ENCODE measurements around the gene HLCS. TPM values are rescaled to one million over a fixed set of nuclear protein-coding genes. Genes with fewer than 3 reads are reported as not detected.
"Not testable (repeated sequence)": the region's sequence is repeated elsewhere in the genome, so short reads cannot be mapped to it uniquely, and the experiment has no call there.

HLCS gene
- total RNA-seq, 1 experiment from 2014 or later = 55.9 TPM

DNA sequence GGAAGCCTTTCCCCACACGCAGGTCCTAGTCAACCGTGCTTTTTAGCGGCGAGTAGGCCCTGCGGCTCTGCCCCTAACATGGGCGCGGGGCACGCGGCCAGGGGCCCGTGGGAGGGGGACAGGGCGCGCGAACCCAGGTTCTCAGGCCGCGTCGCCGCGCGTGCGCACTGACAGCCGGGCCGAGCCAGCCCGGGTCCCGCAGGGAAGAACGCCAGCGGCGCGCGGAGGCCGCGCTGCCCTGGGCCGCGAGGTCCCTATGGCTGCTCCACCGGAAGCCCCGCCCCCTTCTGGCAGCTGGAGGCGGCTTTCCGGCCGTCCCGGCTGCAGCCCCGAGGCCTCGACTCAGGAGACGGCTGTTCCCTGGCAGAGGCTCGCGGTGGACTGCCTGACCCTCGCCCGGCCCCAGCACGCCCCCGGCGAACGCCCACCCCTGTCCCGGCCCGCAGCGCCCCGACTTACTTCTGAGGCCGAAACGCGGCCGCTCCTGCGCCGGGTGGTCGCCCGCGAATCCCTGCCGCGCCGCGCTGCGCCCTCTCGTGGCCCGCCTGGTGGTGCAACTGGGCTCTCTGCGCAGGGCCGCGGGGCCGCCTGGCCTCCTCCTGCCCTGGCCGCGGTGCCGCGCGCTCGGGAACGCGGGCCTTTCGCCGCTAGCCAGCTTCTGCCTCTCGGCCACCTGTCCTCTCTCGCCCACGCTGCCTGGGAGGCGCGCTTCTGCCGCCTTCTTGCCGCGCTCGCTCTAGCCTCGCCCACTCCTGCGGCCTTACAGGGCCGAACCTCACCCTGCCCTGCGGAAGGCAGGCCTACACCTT, 23.4 kb upstream of the HLCS start:
- peaks cover 15% of the 10 kb centered on the region for H3K4me1 ChIP-seq (ENCODE audit: low read length)
- H3K9ac ChIP-seq (ENCODE audit: low read length) = peak overlapping the region; percentile 83
- no peaks in the 10 kb centered on the region for H4K20me1 ChIP-seq (ENCODE audit: insufficient read depth, low read depth, low read length)
- no peaks in the 10 kb centered on the region for H3K36me3 ChIP-seq (ENCODE audit: insufficient read depth, low read length)
- H2AFZ ChIP-seq (ENCODE audit: low read length) = peak overlapping the region; percentile 97
- no peaks in the 10 kb centered on the region for H3K27me3 ChIP-seq (ENCODE audit: low read length)
- H3K9me3 ChIP-seq (ENCODE audit: low read length) = no peaks in the 10 kb centered on the region
- H3K4me3 ChIP-seq (ENCODE audit: low read length) = peak overlapping the region; percentile 74
- no peaks in the 10 kb centered on the region for H3K9me2 ChIP-seq (replicated peaks; ENCODE audit: insufficient read depth, low read length)
- H3K27ac ChIP-seq (ENCODE audit: low read length) = no peak overlapping the region
- DNase-seq = peak; percentile 95
- H3K79me2 ChIP-seq (ENCODE audit: low read length) = no peaks in the 10 kb centered on the region
- peak overlapping the region; percentile 85 for H3K4me2 ChIP-seq (ENCODE audit: low read depth, low read length, poor library complexity, severe bottlenecking)

DNA sequence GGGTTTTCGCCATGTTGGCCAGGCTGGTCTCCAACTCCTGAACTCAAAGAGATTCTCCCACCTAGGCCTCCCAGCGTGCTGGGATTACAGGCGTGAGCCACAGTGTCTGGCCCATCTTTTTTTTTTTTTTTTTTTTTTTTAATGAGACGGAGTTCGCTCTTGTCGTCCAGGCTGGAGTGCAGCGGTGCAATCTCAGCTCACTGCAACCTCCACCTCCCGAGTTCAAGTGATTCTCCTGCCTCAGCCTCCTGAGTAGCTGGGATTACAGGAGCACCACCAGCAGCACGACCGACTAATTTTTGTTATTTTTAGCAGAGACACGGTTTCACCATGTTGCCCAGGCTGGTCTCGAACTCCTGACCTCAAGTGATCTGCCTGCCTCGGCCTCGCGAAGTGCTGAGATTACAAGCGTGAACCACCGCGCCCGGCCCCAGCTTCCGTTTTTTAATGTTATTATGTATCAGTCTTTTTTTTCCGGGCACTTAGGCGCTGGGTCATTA, 22.8 kb upstream of the HLCS start:
- H4K20me1 ChIP-seq (ENCODE audit: insufficient read depth, low read depth, low read length); H3K27ac ChIP-seq (ENCODE audit: low read length); DNase-seq; H3K36me3 ChIP-seq (ENCODE audit: insufficient read depth, low read length); H3K9me2 ChIP-seq (replicated peaks; ENCODE audit: insufficient read depth, low read length); H3K27me3 ChIP-seq (ENCODE audit: low read length); H3K9me3 ChIP-seq (ENCODE audit: low read length); H3K79me2 ChIP-seq (ENCODE audit: low read length): not testable (repeated sequence)
- Histone ChIP-seq H3K9ac (ENCODE audit: low read length) (peak overlapping the region; percentile 83), H3K4me1 (ENCODE audit: low read length) (peaks cover 15% of the 10 kb centered on the region), H3K4me2 (ENCODE audit: low read depth, low read length, poor library complexity, severe bottlenecking) (peak overlapping the region; percentile 85), H2AFZ (ENCODE audit: low read length) (peak overlapping the region; percentile 97), H3K4me3 (ENCODE audit: low read length) (peak overlapping the region; percentile 74; the same call in 1 of the 2 replicates)

DNA sequence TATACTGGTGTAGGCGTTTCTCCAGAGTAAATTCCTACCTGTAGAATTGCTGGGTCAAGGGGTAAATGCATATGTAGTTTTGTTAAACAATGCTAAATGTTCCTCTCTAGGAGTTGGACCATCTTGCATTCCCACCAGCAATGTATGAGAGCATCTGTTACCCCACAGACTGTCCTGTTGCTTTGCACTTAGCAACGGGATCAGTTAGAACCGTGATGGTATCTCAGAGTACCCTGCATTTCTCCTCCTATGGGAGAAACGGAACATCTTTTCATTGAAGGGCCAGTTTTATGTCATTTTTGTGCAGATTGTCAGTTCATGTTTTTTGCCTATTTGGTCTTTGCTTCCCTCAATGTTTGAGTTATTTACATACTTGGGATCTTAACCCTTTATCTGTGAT, 22.1 kb upstream of the HLCS start:
- no peaks in the 10 kb centered on the region for H4K20me1 ChIP-seq (ENCODE audit: insufficient read depth, low read depth, low read length)
- no peak overlapping the region for H3K4me2 ChIP-seq (ENCODE audit: low read depth, low read length, poor library complexity, severe bottlenecking)
- H3K36me3 ChIP-seq (ENCODE audit: insufficient read depth, low read length) = no peaks in the 10 kb centered on the region
- no peak overlapping the region for H2AFZ ChIP-seq (ENCODE audit: low read length)
- no peaks in the 10 kb centered on the region for H3K9me2 ChIP-seq (replicated peaks; ENCODE audit: insufficient read depth, low read length)
- no peak overlapping the region for H3K27ac ChIP-seq (ENCODE audit: low read length)
- H3K9ac ChIP-seq (ENCODE audit: low read length) = no peak overlapping the region
- H3K9me3 ChIP-seq (ENCODE audit: low read length) = no peaks in the 10 kb centered on the region
- no peaks in the 10 kb centered on the region for H3K27me3 ChIP-seq (ENCODE audit: low read length)
- H3K79me2 ChIP-seq (ENCODE audit: low read length) = no peaks in the 10 kb centered on the region
- no peak for DNase-seq
- H3K4me3 ChIP-seq (ENCODE audit: low read length) = no peak overlapping the region
- H3K4me1 ChIP-seq (ENCODE audit: low read length) = peaks cover 15% of the 10 kb centered on the region

DNA sequence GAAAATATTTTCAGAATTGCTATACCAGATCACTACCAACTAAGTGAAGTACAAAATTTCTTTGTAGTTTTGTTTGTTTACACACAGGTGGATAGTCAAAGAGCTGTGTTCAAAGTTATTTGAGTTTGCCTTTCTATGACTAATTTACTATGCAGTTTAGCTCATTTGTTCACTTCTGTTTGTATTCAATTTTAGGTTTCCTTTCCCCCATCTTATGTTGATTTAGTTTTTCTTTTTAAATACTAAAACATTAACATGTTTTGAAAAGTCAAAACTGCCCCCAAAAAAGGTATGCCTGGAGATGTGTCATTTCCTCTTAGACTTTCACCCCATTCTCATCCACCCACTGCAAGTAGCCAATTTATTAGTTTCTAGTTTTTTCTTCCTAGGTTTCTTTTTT, 21.4 kb upstream of the HLCS start:
- no peaks in the 10 kb centered on the region for H3K27me3 ChIP-seq (ENCODE audit: low read length)
- no peak overlapping the region for H3K9ac ChIP-seq (ENCODE audit: low read length)
- H2AFZ ChIP-seq (ENCODE audit: low read length) = no peak overlapping the region
- no peak overlapping the region for H3K27ac ChIP-seq (ENCODE audit: low read length)
- H3K9me2 ChIP-seq (replicated peaks; ENCODE audit: insufficient read depth, low read length) = no peaks in the 10 kb centered on the region
- peaks cover 15% of the 10 kb centered on the region for H3K4me1 ChIP-seq (ENCODE audit: low read length)
- DNase-seq = no peak
- H3K9me3 ChIP-seq (ENCODE audit: low read length) = no peaks in the 10 kb centered on the region
- H3K4me3 ChIP-seq (ENCODE audit: low read length) = no peak overlapping the region
- H4K20me1 ChIP-seq (ENCODE audit: insufficient read depth, low read depth, low read length) = no peaks in the 10 kb centered on the region
- H3K79me2 ChIP-seq (ENCODE audit: low read length) = no peaks in the 10 kb centered on the region
- no peak overlapping the region for H3K4me2 ChIP-seq (ENCODE audit: low read depth, low read length, poor library complexity, severe bottlenecking)
- H3K36me3 ChIP-seq (ENCODE audit: insufficient read depth, low read length) = no peaks in the 10 kb centered on the region

DNA sequence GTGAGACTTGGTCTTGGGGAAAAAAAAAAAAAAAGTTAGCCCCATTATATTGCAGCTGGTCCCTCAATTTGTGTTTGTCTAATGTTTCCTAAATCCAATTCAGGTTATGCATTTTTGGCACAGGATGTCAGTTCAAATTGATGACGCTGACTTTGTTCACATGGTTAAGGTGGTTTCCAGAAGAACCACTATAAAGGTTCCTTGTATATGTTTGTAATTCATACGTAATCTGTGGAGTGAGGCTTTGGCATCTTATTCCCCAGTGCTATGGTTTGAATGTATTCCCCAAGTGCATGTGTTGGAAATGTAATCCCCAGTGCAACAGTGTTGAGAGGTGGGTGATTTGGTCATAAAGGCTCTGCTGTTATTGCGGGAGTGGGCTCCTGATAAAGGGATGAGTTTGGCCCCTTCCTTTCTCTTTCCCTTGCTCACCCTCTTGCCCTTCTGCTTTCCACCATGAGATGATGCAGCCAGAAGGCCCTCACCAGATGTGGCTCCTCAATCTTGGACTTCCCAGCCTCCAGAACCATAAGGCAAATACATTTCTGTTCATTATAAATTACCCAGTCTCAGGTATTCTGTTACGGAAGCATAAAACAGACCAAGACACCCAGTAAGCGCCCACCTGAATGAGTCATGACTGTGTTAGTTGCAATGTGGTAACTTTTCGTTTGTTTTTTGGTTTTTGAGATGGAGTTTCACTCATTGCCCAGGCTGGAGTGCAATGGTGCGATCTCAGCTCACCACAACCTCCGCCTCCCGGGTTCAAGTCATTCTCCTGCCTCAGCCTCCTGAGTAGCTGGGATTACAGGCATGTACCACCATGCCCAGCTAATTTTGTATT, 19.5 kb upstream of the HLCS start:
- H3K27me3 ChIP-seq (ENCODE audit: low read length) = 0 out of 2 replicates have a peak, but pooled peaks cover 2% of the 10 kb centered on the region
- no peaks in the 10 kb centered on the region for H3K9me2 ChIP-seq (replicated peaks; ENCODE audit: insufficient read depth, low read length)

DNA sequence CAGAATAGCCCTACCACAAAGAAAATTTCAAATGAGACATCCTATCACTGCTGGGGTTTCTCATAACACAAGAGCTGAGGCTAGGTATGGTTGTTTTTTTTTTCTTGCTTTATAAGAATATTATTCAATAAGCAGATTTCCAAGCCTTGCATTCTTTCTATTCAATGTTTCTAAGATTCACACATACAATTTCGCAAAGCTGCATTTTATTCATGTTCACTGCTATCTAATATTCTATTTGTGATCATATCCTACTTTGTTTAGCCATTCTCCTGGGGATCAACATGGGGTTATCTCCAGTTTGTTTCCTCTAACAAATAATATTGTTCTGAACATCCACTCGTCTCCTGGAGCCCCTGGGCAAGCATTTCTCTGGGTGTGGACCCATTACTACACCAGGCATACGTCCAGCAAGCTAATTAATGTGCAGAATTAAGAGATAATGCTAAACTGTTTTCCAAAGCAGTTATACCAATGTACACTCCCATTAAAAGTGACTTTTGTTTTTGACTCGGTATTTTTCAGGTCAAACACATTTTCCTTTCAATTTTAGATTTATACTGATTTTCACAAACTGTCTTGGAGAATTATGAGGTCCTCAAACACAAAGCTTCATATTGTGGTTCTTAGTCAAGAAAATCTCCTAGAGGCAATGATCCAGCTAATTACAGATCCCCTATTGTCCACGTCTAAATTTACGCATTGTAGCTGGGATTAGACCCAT, 15.7 kb upstream of the HLCS start:
- Histone ChIP-seq H3K79me2 (ENCODE audit: low read length) (no peaks in the 10 kb centered on the region), H3K4me1 (ENCODE audit: low read length) (peaks cover 7% of the 10 kb centered on the region), H3K36me3 (ENCODE audit: insufficient read depth, low read length) (no peaks in the 10 kb centered on the region), H3K4me3 (ENCODE audit: low read length) (no peak overlapping the region), H3K9me2 (replicated peaks; ENCODE audit: insufficient read depth, low read length) (no peaks in the 10 kb centered on the region), H3K9ac (ENCODE audit: low read length) (no peak overlapping the region), H3K4me2 (ENCODE audit: low read depth, low read length, poor library complexity, severe bottlenecking) (no peak overlapping the region), H3K9me3 (ENCODE audit: low read length) (no peaks in the 10 kb centered on the region), H3K27ac (ENCODE audit: low read length) (no peak overlapping the region), H2AFZ (ENCODE audit: low read length) (no peak overlapping the region), H4K20me1 (ENCODE audit: insufficient read depth, low read depth, low read length) (no peaks in the 10 kb centered on the region), H3K27me3 (ENCODE audit: low read length) (0 out of 2 replicates have a peak, but pooled peaks cover 2% of the 10 kb centered on the region)
- no peak for DNase-seq

More for the DNA sequence above, 19.5 kb upstream of the HLCS start:
- no peaks in the 10 kb centered on the region for H3K79me2 ChIP-seq (ENCODE audit: low read length)
- no peak overlapping the region for H3K27ac ChIP-seq (ENCODE audit: low read length)
- H3K4me1 ChIP-seq (ENCODE audit: low read length) = peaks cover 12% of the 10 kb centered on the region
- no peak for DNase-seq
- no peak overlapping the region for H2AFZ ChIP-seq (ENCODE audit: low read length)
- H3K9ac ChIP-seq (ENCODE audit: low read length) = no peak overlapping the region
- no peaks in the 10 kb centered on the region for H3K36me3 ChIP-seq (ENCODE audit: insufficient read depth, low read length)
- no peak overlapping the region for H3K4me2 ChIP-seq (ENCODE audit: low read depth, low read length, poor library complexity, severe bottlenecking)
- H3K4me3 ChIP-seq (ENCODE audit: low read length) = no peak overlapping the region
- H4K20me1 ChIP-seq (ENCODE audit: insufficient read depth, low read depth, low read length) = no peaks in the 10 kb centered on the region
- no peaks in the 10 kb centered on the region for H3K9me3 ChIP-seq (ENCODE audit: low read length)

DNA sequence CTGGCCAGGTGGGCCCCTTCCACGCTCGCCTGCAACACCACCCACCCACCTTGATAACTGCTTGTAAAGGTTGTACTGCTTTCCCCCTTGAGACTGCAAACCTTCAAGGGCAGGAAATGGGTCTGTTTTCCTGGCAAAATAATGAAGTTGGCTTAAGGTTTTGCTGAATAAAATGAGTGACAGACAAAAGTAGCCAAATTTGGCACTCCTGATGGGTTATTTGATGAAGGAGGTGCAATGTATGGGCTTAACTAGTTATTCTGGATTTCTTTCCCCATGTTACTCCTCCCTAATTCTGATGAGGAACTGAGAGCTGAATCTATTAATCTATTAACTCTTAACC, 14.6 kb upstream of the HLCS start:
- H3K9me2 ChIP-seq (replicated peaks; ENCODE audit: insufficient read depth, low read length) = no peaks in the 10 kb centered on the region
- no peak for DNase-seq
- H3K36me3 ChIP-seq (ENCODE audit: insufficient read depth, low read length) = no peaks in the 10 kb centered on the region
- peaks cover 13% of the 10 kb centered on the region for H3K4me1 ChIP-seq (ENCODE audit: low read length)
- no peaks in the 10 kb centered on the region for H4K20me1 ChIP-seq (ENCODE audit: insufficient read depth, low read depth, low read length)
- no peak overlapping the region for H3K9ac ChIP-seq (ENCODE audit: low read length)
- H3K4me2 ChIP-seq (ENCODE audit: low read depth, low read length, poor library complexity, severe bottlenecking) = no peak overlapping the region
- H3K9me3 ChIP-seq (ENCODE audit: low read length) = no peaks in the 10 kb centered on the region
- H3K27ac ChIP-seq (ENCODE audit: low read length) = no peak overlapping the region
- no peak overlapping the region for H3K4me3 ChIP-seq (ENCODE audit: low read length)
- 0 out of 2 replicates have a peak, but pooled peaks cover 2% of the 10 kb centered on the region for H3K27me3 ChIP-seq (ENCODE audit: low read length)
- no peaks in the 10 kb centered on the region for H3K79me2 ChIP-seq (ENCODE audit: low read length)
- no peak overlapping the region for H2AFZ ChIP-seq (ENCODE audit: low read length)
